ENCODE results near the gene SLC5A1.

The SLC5A1 gene

DNA sequence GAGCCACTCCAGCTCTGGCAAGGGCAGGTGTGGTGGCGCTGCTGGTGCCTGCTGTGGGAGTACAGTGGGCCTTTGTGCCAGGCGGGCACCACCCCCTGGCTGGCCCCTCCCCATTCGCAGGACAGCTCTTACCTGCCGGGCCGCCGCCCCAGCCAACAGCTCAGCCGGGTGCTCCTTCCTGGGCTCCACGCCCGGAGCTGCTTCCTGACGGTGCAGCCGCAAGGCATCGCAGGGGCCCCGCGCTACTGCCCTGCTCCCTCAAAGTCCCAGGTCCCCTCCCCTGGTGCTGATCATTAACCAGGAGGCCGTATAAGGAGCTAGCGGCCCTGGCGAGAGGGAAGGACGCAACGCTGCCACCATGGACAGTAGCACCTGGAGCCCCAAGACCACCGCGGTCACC lies at the start of gene SLC5A1:
SLC5A1 (plus strand) TSS at position 338 of the 400 bp plus-strand sequence; CDS start at position 359, 21 bp downstream.
- peak; percentile 12 for DNase-seq

GRCh38 chr22:31995046-31995445 lies 48.0 kb upstream of the SLC5A1 start:
- no peak for DNase-seq

GRCh38 chr22:31995807-31996206 lies 47.3 kb upstream of the SLC5A1 start:
- DNase-seq, result no peak

DNA sequence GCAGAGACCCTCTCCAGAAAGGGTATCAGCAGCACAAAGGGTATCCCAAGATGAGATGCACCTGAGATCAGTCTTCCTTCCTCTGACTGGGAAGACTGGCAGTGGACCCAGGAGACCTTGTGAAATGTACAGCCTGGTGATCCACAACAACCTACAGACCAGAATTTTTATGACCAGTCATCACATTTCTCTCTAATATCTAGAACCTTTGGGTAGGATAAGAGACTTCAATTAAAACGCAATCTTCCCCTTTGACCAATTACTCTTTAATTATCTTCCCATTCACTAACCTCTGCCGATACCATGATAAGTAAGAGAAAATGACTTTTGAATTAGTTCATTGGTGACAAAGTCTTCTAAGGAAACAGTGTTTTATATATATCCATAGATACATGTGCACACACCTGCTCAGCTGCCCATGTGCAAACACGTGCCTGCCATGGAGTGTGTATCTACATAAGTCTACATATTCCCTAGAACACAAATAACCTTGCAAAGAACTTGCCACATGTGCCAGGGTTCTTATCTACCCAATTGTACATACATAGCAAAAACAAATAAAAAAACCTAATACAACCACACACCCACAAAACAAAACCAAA lies 44.2 kb upstream of the SLC5A1 start:
- DNase-seq, result no peak

GRCh38 chr22:32000181-32000580 lies 42.9 kb upstream of the SLC5A1 start:
- no peak for DNase-seq

- DNase-seq, result no peak
These were observed 37.6 kb upstream of the SLC5A1 start for GRCh38 chr22:32005453-32005852.

DNA sequence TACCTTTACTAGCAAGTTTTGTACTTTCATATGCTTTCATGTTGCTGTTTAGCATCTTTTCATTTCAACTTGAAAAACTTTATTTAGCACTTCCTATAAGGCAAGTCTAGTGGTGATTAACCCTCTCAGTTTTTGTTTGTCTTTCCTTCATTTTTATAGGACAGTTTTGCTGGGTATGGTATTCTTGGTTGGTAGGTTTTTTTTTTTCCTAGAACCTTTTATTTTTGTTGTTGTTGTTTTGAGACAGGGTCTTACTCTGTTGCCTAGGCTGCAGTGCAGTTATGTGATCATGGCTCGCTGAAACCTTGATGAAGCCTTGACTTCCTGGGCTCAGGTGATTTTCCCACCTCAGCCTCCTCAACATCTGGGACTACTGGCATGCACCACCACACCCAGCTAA lies 29.9 kb upstream of the SLC5A1 start:
- no peak for DNase-seq

- DNase-seq, result no peak
These were observed 27.0 kb upstream of the SLC5A1 start for GRCh38 chr22:32016081-32016480.

DNA sequence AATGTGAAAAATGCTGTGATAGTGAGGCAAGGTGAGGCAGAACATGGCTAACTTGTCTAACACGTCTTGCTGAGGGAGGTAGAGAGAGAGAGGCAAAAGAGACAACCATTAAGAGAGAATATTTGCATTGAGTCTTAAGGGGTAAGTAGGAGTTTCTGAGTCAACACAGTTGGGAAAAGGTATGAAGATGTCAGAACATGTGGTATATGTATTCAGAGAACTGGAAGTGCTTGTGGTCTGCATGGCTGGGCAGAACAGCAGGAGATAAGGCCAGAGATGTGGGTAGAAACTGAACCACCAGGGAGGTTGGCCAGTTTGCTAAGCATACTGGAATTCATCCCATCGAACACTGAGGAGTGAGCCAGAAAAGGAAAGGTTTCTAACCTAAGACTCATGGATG lies 25.0 kb upstream of the SLC5A1 start:
- no peak for DNase-seq

DNA sequence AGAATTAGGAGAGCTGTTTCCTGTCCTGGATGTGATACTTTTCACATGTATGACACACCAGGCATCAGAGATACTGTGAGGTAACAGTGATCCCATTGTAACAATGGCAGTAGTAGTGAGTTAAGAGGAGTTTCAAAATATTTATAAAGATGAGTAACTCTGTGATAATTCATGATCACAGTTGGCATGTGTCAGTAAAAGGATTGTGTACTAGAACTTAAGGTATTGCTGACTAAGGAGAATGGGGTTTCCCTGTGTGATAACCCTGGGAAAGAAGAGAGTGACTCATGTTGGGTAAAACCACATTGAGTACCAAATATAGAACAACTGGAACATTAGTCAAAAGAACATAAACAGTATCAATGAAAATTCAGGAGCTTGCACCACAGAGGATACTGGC lies 22.9 kb upstream of the SLC5A1 start:
- DNase-seq, result no peak

GRCh38 chr22:32021716-32022115 lies 21.3 kb upstream of the SLC5A1 start:
- DNase-seq, result no peak

DNA sequence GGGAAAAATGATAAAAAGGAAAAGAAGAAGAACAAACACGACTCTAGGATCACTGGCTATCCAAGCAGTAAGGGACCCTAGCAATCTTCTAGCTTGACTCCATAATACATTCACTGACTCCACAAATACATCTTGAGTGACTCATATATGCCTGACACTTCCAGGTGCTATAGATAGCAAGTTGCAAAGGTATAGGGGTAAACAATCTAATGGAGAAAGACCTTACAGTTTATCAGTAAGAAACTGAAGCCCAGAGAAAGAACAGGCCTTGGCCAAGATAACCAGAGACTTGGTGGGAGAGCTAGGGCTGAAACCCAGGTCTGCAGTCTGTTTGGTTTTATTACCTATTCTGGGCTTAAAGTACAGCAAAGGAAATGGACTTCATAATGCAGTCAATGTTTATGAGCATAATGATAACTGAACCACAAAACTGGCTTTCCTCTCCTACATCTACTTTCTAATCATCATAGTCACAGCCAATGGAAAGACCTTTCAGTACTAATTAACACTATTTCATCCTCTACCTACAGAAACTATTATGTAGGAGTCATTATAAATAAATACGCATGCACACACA lies 19.7 kb upstream of the SLC5A1 start:
- DNase-seq, result no peak

DNA sequence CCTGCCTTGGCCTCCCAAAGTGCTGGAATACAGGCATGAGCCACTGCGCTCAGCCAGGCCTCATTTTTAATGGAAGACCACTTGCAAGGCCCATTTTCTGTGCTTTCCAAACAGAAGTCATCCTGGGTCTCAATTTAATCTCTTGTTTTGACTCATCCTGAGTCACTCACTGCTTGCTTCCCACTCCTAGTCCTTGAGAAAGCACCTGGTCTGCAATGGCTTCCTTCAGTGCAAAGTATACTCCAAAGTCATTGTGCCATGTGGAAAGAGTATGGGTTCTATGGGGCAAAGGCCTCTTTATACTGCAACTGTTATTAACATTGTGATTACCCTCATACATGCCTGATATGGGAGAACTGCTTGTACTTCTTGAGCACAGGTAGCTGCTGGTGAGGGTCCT lies 18.3 kb upstream of the SLC5A1 start:
- no peak for DNase-seq

GRCh38 chr22:32030518-32031247 lies 12.4 kb upstream of the SLC5A1 start:
- no peak for DNase-seq

DNA sequence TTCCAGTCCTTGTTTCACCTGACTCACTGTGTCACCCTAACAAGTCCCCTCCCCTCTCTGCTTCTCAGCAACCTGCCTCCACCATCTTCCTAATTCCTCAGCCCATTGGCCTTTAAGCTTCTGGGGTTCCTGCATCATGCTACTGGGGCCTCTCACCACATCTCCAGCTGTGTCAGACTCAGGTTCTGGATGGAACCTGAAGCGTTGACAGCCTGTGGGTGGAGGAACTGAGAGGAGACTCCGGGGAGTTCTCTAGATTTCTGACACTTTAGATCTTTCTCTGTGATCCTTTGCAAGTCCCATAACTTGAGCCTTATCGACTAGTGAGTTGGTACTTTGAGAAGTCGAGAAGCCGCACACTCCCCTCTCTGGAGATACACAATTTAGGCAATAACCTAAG lies 11.6 kb upstream of the SLC5A1 start:
- no peak for DNase-seq

DNA sequence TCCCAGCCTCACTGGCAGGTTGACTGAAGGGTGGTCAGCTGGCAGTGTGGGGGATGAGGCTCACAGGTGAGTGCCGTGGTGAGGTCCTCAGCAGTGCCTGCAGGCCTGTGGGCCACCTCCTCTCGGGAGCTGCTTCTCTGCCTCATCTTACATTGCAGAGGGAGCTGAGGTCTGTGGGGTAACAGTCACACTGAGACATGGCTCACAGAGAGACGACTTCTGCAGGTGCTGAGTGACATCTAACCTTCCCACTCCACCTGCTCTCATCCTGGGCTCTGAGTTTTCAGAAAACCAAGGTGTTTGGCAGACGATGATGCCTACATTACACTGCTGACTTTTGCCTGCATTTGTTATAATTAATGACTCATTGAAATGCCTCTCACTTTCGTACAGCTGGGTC lies 8.8 kb upstream of the SLC5A1 start:
- no peak for DNase-seq

DNA sequence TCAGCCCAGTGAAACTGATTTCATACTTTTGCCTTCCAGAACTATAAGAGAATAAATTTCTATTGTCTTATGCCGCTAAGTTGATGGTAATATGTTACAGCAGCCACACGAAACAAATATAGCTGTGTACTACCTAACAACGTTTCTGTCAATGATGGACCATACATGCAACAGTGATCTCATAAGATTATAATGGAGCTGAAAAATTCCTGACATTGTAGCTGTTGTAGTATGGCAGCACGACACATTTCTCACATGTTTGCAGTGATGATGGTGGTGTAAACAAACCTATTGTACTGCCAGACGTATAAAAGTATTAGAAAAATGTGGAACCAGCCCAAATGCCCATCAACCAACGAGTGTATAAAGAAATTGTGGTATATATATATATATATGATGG lies 5.8 kb upstream of the SLC5A1 start:
- DNase-seq, result no peak

GRCh38 chr22:32040324-32040904 lies 2.6 kb upstream of the SLC5A1 start:
- no peak for DNase-seq

DNA sequence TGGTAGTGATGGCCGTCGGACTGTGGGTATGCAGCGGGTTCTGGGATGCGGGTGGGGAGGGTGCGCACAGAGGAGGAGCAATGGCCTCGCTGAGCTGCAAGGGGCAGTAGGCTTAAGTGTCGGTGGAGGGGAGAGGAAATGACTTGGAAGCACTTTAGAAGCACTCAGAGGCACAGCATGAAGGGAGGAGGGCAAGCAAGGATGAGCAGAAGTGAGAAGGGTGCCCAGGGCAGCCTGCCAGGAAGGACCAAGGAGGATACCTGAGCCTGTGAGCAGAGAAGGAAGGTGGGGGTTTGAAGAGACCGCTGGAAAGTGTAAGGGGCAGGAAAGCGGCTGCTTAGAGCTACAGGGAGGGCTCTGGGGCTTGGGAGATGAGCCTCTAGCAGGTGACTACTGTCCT lies 330 bp downstream of the SLC5A1 start:
- DNase-seq, result no peak

DNA sequence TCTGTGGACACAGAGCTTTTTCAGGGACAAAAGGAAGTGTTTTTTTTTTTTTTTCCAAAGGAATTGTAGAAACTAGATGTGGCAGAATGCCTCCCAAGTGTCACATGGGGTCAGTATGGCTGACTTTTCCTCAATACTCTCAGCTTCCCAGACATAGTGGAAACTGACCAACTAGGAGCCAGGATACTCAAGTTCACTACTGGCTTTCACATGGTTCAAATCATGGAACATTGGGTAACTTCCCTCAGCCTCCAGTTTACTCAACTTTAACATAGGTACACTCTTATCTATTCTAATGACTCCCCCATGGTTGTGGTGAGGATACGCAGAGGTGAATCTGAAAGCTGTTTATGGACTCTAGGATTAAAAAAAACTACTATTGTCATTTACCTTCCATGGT lies 1.4 kb downstream of the SLC5A1 start:
- DNase-seq, result no peak

DNA sequence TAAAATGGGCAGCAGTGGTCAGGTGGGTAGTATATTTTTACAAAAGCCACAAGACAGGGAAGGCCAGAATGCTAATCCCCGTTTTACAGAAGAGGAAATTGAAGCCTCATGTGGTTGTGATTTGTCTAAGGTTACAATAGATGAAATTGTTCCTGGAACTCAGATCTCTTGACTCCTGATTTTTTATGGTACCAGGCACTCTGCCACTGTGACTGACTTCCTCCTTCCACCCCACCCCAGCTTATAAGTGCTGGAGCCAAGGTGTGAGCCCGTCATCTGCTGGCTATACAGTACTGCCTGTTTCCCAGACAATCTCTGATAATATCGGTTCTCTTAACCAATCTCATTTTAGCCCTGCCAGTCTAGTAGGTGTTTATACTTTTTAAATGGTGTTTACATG lies 1.9 kb downstream of the SLC5A1 start:
- no peak for DNase-seq

- DNase-seq, result no peak
These were observed 5.0 kb downstream of the SLC5A1 start for GRCh38 chr22:32048069-32048468.

- peak; percentile 55 for DNase-seq
These were observed 7.8 kb downstream of the SLC5A1 start for GRCh38 chr22:32050678-32051515.

Measured in NCI-H1436 treated with DMSO at 0.1 percent for 48 hours (cell line).